A549 (cell line): Measurements from ENCODE around the gene SETBP1. TPM values are rescaled to one million over a fixed set of nuclear protein-coding genes. Genes with fewer than 3 reads are reported as not detected.
"Not testable (repeated sequence)": the region's sequence is repeated elsewhere in the genome, so short reads cannot be mapped to it uniquely, and the experiment has no call there.

ENCODE experiments used
- ATAC-seq, 2 experiments: fragments of 200-7000 bp in 1 of 2; fragments of >200 bp in 1 of 2; cut with Nextera tagmentation in 1 of 2; cut with Tn5 transposase in 1 of 2; 3 replicates each; pipeline versions ENCODE4 v1.8.0 to v1.9.1; 2018 to 2020; ENCODE audit warnings: mild to moderate bottlenecking in 1 of 2, moderate library complexity in 1 of 2
- CTCF ChIA-PET: fragments of 300-600 bp; sonication (Branson Sonifier 250); formaldehyde crosslinking; extraction: SDS; loops from one replicate; lab custom pipeline; 2021; ENCODE audit warnings: antibody characterized with exemption, inconsistent platforms; lab: Yijun Ruan, JAX
- POLR2A ChIA-PET: fragments of 350-600 bp; formaldehyde crosslinking; extraction: SDS; loops from one replicate; lab custom pipeline; 2021; ENCODE audit warnings: antibody characterized with exemption, inconsistent platforms; lab: Yijun Ruan, JAX
- DNase-seq, 2 experiments: peaks; one replicate each; pipeline versions ENCODE4 v3.0.0 to v3.0.0-alpha.2; 2011 to 2016; ENCODE audit warnings: low read depth in 1 of 2, low spot score in 1 of 2
- FAIRE-seq: peaks from 2 replicates; lab custom pipeline; 2011; peaks lifted over from hg19 to GRCh38; lab: Jason Lieb, UNC
- H3K27ac ChIP-seq, 2 experiments: fragments of >200 bp; sonication (Bioruptor Twin); formaldehyde crosslinking; 3 replicates each; pipeline ENCODE4 v1.5.1; 2016 to 2017
- H3K4me1 ChIP-seq: fragments of >200 bp; sonication (Bioruptor Twin); formaldehyde crosslinking; 3 replicates; pipeline ENCODE4 v1.6.1; 2016
- H3K4me2 ChIP-seq: fragments of >200 bp; sonication (Bioruptor Twin); formaldehyde crosslinking; 3 replicates; pipeline ENCODE4 v1.6.1; 2016
- H3K4me3 ChIP-seq: fragments of >200 bp; sonication (Bioruptor Twin); formaldehyde crosslinking; 3 replicates; pipeline ENCODE4 v1.5.1; 2016
- H3K9me3 ChIP-seq: fragments of >200 bp; sonication (Bioruptor Twin); formaldehyde crosslinking; 3 replicates; pipeline ENCODE4 v1.6.1; 2016
- ATOH8 ChIP-seq: fragments of 250-450 bp; sonication (Bioruptor Pico); IDR thresholded peaks from 2 replicates; pipeline ENCODE4 v1.5.0; 2020; ENCODE audit warnings: low read depth, mild to moderate bottlenecking, moderate library complexity
- BHLHE40 ChIP-seq: IDR thresholded peaks from 2 replicates; pipeline ENCODE4 v1.6.1; 2012; ENCODE audit warnings: low read depth, low read length, inconsistent platforms
- CBX8 ChIP-seq: fragments of 200-600 bp; sonication (generic); IDR thresholded peaks from 2 replicates; pipeline ENCODE4 v1.6.1; 2016
- CEBPB ChIP-seq, 2 experiments: fragments of >200 bp in 1 of 2; sonication (Bioruptor Twin) in 1 of 2; formaldehyde crosslinking in 1 of 2; IDR thresholded peaks; 2 replicates each; pipeline ENCODE4 v1.6.1; 2012 to 2016
- CHD2 ChIP-seq: fragments of 150-350 bp; IDR thresholded peaks from 2 replicates; pipeline ENCODE4 v1.6.1; 2014; ENCODE audit warnings: low read length; ENCODE audit not compliant: partially characterized antibody
- EP300 ChIP-seq, 2 experiments: fragments of >200 bp; sonication (Bioruptor Twin); formaldehyde crosslinking; IDR thresholded peaks; 2 replicates in 1 of 2; 3 replicates in 1 of 2; pipeline ENCODE4 v1.6.1; 2016 to 2017
- ESRRA ChIP-seq: fragments of 150-350 bp; IDR thresholded peaks from 2 replicates; pipeline ENCODE4 v1.6.1; 2014; ENCODE audit warnings: mild to moderate bottlenecking, low read length, borderline replicate concordance
- FOSL2 ChIP-seq, 2 experiments: fragments of 450-650 bp in 1 of 2; fragments of >200 bp in 1 of 2; sonication (Bioruptor Twin) in 1 of 2; formaldehyde crosslinking; IDR thresholded peaks; 2 replicates each; pipeline versions ENCODE4 v1.5.0 to v1.6.1; 2016 to 2020; ENCODE audit warnings: mild to moderate bottlenecking in 1 of 2, moderate library complexity in 1 of 2
- GATA3 ChIP-seq: IDR thresholded peaks from 2 replicates; pipeline ENCODE4 v1.6.1; 2012; ENCODE audit warnings: borderline replicate concordance
- HDAC2 ChIP-seq: fragments of 200-600 bp; sonication (generic); IDR thresholded peaks from 2 replicates; pipeline ENCODE4 v1.6.1; 2016
- HEYL ChIP-seq: fragments of 250-450 bp; sonication (Bioruptor Pico); IDR thresholded peaks from 2 replicates; pipeline ENCODE4 v1.8.0; 2021; ENCODE audit warnings: mild to moderate bottlenecking, moderate library complexity
- HOXB13 ChIP-seq: fragments of 250-450 bp; sonication (Bioruptor Pico); IDR thresholded peaks from 2 replicates; pipeline ENCODE4 v1.5.0; 2020; ENCODE audit warnings: low read depth, mild to moderate bottlenecking, moderate library complexity
- KDM5A ChIP-seq: fragments of 200-600 bp; sonication (generic); IDR thresholded peaks from 2 replicates; pipeline ENCODE4 v1.6.1; 2016; ENCODE audit warnings: antibody characterized with exemption, mild to moderate bottlenecking
- NFE2L2 ChIP-seq: fragments of 150-350 bp; conservative IDR thresholded peaks from 2 replicates; pipeline ENCODE4 v1.6.1; 2014; ENCODE audit warnings: low read length
- NPAS2 ChIP-seq: fragments of 250-450 bp; sonication (Bioruptor Pico); IDR thresholded peaks from 2 replicates; pipeline ENCODE4 v1.8.0; 2022; ENCODE audit warnings: mild to moderate bottlenecking, moderate library complexity, borderline replicate concordance
- PHF8 ChIP-seq: fragments of 200-600 bp; sonication (generic); IDR thresholded peaks from 2 replicates; pipeline ENCODE4 v1.6.1; 2016; ENCODE audit warnings: low read depth, mild to moderate bottlenecking, antibody characterized with exemption, moderate library complexity, borderline replicate concordance
- POLR2A ChIP-seq: IDR thresholded peaks from 2 replicates; pipeline ENCODE4 v1.6.1; 2012; ENCODE audit warnings: mild to moderate bottlenecking, low read length
- RARB ChIP-seq: fragments of 250-450 bp; sonication (Bioruptor Pico); IDR thresholded peaks from 2 replicates; pipeline ENCODE4 v1.8.0; 2021; ENCODE audit warnings: mild to moderate bottlenecking, moderate library complexity
- REST ChIP-seq: fragments of 200-600 bp; sonication (generic); IDR thresholded peaks from 2 replicates; pipeline ENCODE4 v1.6.1; 2016; ENCODE audit warnings: antibody characterized with exemption, mild to moderate bottlenecking, moderate library complexity
- RFX5 ChIP-seq: fragments of 450-650 bp; IDR thresholded peaks from 2 replicates; pipeline ENCODE4 v1.7.1; 2014; ENCODE audit warnings: antibody characterized with exemption, mild to moderate bottlenecking, moderate library complexity
- RNF2 ChIP-seq: fragments of 200-600 bp; sonication (generic); IDR thresholded peaks from 2 replicates; pipeline ENCODE4 v1.6.1; 2016; ENCODE audit warnings: low read depth, mild to moderate bottlenecking, antibody characterized with exemption, moderate library complexity, borderline replicate concordance
- SREBF2 ChIP-seq: fragments of 450-650 bp; IDR thresholded peaks from 2 replicates; pipeline ENCODE4 v1.6.1; 2014; ENCODE audit warnings: mild to moderate bottlenecking, moderate library complexity
- USF2 ChIP-seq: fragments of 450-650 bp; IDR thresholded peaks from 2 replicates; pipeline ENCODE4 v1.6.1; 2014; ENCODE audit warnings: antibody characterized with exemption
- ZNF302 ChIP-seq: fragments of 250-450 bp; sonication (Bioruptor Pico); IDR thresholded peaks from 2 replicates; pipeline ENCODE4 v1.9.0; 2021; ENCODE audit warnings: inconsistent platforms, mild to moderate bottlenecking, moderate library complexity
- ZSCAN20 ChIP-seq: fragments of 250-450 bp; sonication (Bioruptor Pico); IDR thresholded peaks from 2 replicates; pipeline ENCODE4 v1.8.0; 2022; ENCODE audit warnings: mild to moderate bottlenecking, moderate library complexity
- WGBS: methylation state at CpG from one replicate; pipeline ENCODE4 v1.1.6; 2017; ENCODE audit errors: missing lambda C conversion rate; 5-methylcytosine and 5-hydroxymethylcytosine counted together
- polyA plus RNA-seq, 4 experiments: library from polyadenylated mRNA; depleted of rRNA in 3 of 4; stranded (reverse); fragments of >200 nt; fragmentation: RNase III in 1 of 4; extraction: RNeasy Plus Mini Kit Qiagen cat#74134 plus additional on column Dnase treatment in 1 of 4; gene quantifications; 2 replicates in 3 of 4; 3 replicates in 1 of 4; pipeline ENCODE4 v1.2.3, GENCODE V29; 2011 to 2017

Gene SETBP1
- polyA plus RNA-seq, 2 of the 4 experiments (the other 2 are of a cell fraction) = 0.50 to 1.9 TPM

GRCh38 chr18:44799382-44799906 lies 118.8 kb downstream of the SETBP1 start:
- ChIA-PET POLR2A (no interaction called here), CTCF (no interaction called here)
- FAIRE-seq = no peak
- no peaks in the 10 kb centered on the region for H3K9me3 ChIP-seq
- no peak for TF ChIP-seq ZNF302
- no peak for TF ChIP-seq SREBF2
- TF ChIP-seq CEBPB (IDR thresholded peaks at IDR 0.05) = no peak
- no peak for TF ChIP-seq HDAC2
- no peak for TF ChIP-seq USF2
- TF ChIP-seq CHD2 = no peak
- no peak for TF ChIP-seq HOXB13 (CRISPR knock-in tag)
- no peak for TF ChIP-seq POLR2A
- no peak for TF ChIP-seq NFE2L2
- no peak for TF ChIP-seq ATOH8
- TF ChIP-seq RNF2 = no peak
- TF ChIP-seq EP300 (IDR thresholded peaks at IDR 0.05) = no peak
- no peak for TF ChIP-seq ESRRA
- no peak for TF ChIP-seq FOSL2 (IDR thresholded peaks at IDR 0.05)
- no peak for TF ChIP-seq FOSL2 (CRISPR knock-in tag; IDR thresholded peaks at IDR 0.05)
- no peak for TF ChIP-seq KDM5A
- no peak for TF ChIP-seq RARB
- TF ChIP-seq GATA3 = no peak
- no peak for TF ChIP-seq CBX8
- no peak for TF ChIP-seq RFX5
- TF ChIP-seq PHF8 = no peak
- no peak overlapping the region for H3K27ac ChIP-seq
- DNase-seq = no peak
- H3K4me3 ChIP-seq = no peak overlapping the region
- H3K4me2 ChIP-seq = no peak overlapping the region
- 90% methylated on average over 4 of the region's 4 CpGs for whole genome bisulfite sequencing
- H3K4me1 ChIP-seq = no peaks in the 10 kb centered on the region
- no peak for ATAC-seq

GRCh38 chr18:44799907-44800421 lies 119.3 kb downstream of the SETBP1 start:
- ATAC-seq = no peak
- POLR2A ChIA-PET = no interaction called here
- Histone ChIP-seq H3K9me3 (no peaks in the 10 kb centered on the region), H3K4me1 (no peaks in the 10 kb centered on the region), H3K27ac (no peak overlapping the region), H3K4me2 (no peak overlapping the region), H3K4me3 (no peak overlapping the region)
- CTCF ChIA-PET = no interaction called here
- no peak for DNase-seq
- no peak for TF ChIP-seq BHLHE40
- TF ChIP-seq REST = no peak
- TF ChIP-seq HEYL (CRISPR knock-in tag) = no peak
- no peak for TF ChIP-seq ZSCAN20 (CRISPR knock-in tag)
- TF ChIP-seq NPAS2 = no peak
- WGBS = 77% methylated on average over 1 of the region's 1 CpG
- no peak for FAIRE-seq

- CTCF ChIA-PET, POLR2A ChIA-PET, H3K4me2 ChIP-seq, H3K4me1 ChIP-seq, ATAC-seq, H3K27ac ChIP-seq, H3K4me3 ChIP-seq, DNase-seq, FAIRE-seq, H3K9me3 ChIP-seq: not testable (repeated sequence)
- WGBS = 83% methylated on average over 6 of the region's 8 CpGs
Measured at GRCh38 chr18:44800766-44801165, 120.1 kb downstream of the SETBP1 start.
